Endothelial cell of umbilical vein (primary cell): ENCODE results near the gene KITLG. TPM values are rescaled to one million over a fixed set of nuclear protein-coding genes. Genes with fewer than 3 reads are reported as not detected.

Source experiments
- BruUV-seq: library from RNA; stranded (reverse); fragments of 400-500 nt; replicated peaks from 2 replicates; lab custom pipeline; 2021; lab: Mats Ljungman, UMichigan
- CTCF ChIA-PET: fragments of 300-600, 350-600 bp; sonication (Branson Sonifier 250); formaldehyde crosslinking; loops from one replicate; lab custom pipeline; 2021; ENCODE audit warnings: antibody characterized with exemption, inconsistent platforms; lab: Charles Lee
- POLR2A ChIA-PET: fragments of 300-600, 350-600 bp; sonication (Branson Sonifier 250); formaldehyde crosslinking; loops from one replicate; lab custom pipeline; 2021; ENCODE audit warnings: antibody characterized with exemption, inconsistent platforms; lab: Charles Lee
- DNase-seq: peaks from one replicate; pipeline ENCODE4 v3.0.0-alpha.2; 2011; ENCODE audit warnings: low read depth, low spot score
- FAIRE-seq: peaks from 2 replicates; lab custom pipeline; 2011; peaks lifted over from hg19 to GRCh38; lab: Jason Lieb, UNC
- H2AFZ ChIP-seq: 2 replicates; pipeline ENCODE4 v1.6.0; 2012; ENCODE audit warnings: low read depth, low read length, control low read depth, inconsistent platforms
- H3K27ac ChIP-seq: 2 replicates; pipeline ENCODE4 v1.5.1; 2011; ENCODE audit warnings: low read depth, mild to moderate bottlenecking, control low read depth, low read length, moderate library complexity; ENCODE audit not compliant: insufficient read depth
- H3K27me3 ChIP-seq, 2 experiments: 2 replicates each; pipeline versions ENCODE4 v1.6.0 to v1.6.1; 2011; ENCODE audit warnings: low read length in 2 of 2, mixed read lengths in 1 of 2; ENCODE audit not compliant: control insufficient read depth in 2 of 2, insufficient read depth in 2 of 2
- H3K36me3 ChIP-seq, 2 experiments: 2 replicates in 1 of 2; 3 replicates in 1 of 2; pipeline ENCODE4 v1.5.1; 2011; ENCODE audit warnings: low read length in 2 of 2, mild to moderate bottlenecking in 1 of 2, moderate library complexity in 1 of 2; ENCODE audit not compliant: control insufficient read depth in 2 of 2, insufficient read depth in 2 of 2; ENCODE audit errors: extremely low read depth in 1 of 2
- H3K4me1 ChIP-seq: 3 replicates; pipeline ENCODE4 v1.5.1; 2011; ENCODE audit warnings: mild to moderate bottlenecking, low read length; ENCODE audit not compliant: control insufficient read depth, insufficient read depth; ENCODE audit errors: extremely low read depth
- H3K4me2 ChIP-seq: 2 replicates; pipeline ENCODE4 v1.6.1; 2011; ENCODE audit warnings: low read length, control low read depth, mixed read lengths; ENCODE audit not compliant: insufficient read depth
- H3K4me3 ChIP-seq, 3 experiments: fragments of 200-600 bp in 1 of 3; sonication (generic), shearing (Covaris generic) in 1 of 3; replicated peaks in 1 of 3; 2 replicates each; pipeline ENCODE4 v1.5.1; 2011 to 2016; ENCODE audit warnings: control low read depth in 3 of 3, low read length in 3 of 3, mild to moderate bottlenecking in 2 of 3, inconsistent platforms in 1 of 3, low read depth in 1 of 3, moderate library complexity in 1 of 3; ENCODE audit not compliant: insufficient read depth in 1 of 3
- H3K79me2 ChIP-seq: 2 replicates; pipeline ENCODE4 v1.6.0; 2012; ENCODE audit warnings: low read length, inconsistent platforms; ENCODE audit not compliant: control insufficient read depth, insufficient read depth
- H3K9ac ChIP-seq: replicated peaks from 2 replicates; pipeline ENCODE3; 2011; ENCODE audit warnings: low read length, control low read depth; ENCODE audit not compliant: insufficient read depth; ENCODE audit errors: extremely low read depth
- H3K9me1 ChIP-seq: replicated peaks from 3 replicates; pipeline ENCODE4 v1.6.0; 2011; ENCODE audit warnings: mild to moderate bottlenecking, low read length; ENCODE audit not compliant: control insufficient read depth, insufficient read depth; ENCODE audit errors: extremely low read depth
- H3K9me3 ChIP-seq: replicated peaks from 2 replicates; pipeline ENCODE4 v1.5.1; 2012; ENCODE audit warnings: low read length, inconsistent platforms; ENCODE audit not compliant: control insufficient read depth, insufficient read depth
- H4K20me1 ChIP-seq: replicated peaks from 2 replicates; pipeline ENCODE3; 2011; ENCODE audit warnings: mild to moderate bottlenecking, low read length; ENCODE audit not compliant: control insufficient read depth, insufficient read depth; ENCODE audit errors: extremely low read depth
- EZH2 ChIP-seq: IDR thresholded peaks from 2 replicates; pipeline ENCODE4 v1.6.1; 2012; ENCODE audit warnings: borderline replicate concordance, low read depth, mild to moderate bottlenecking, moderate library complexity, low read length, inconsistent platforms; ENCODE audit not compliant: severe bottlenecking
- FOS ChIP-seq: IDR thresholded peaks from 2 replicates; pipeline ENCODE4 v1.6.1; 2011; ENCODE audit warnings: mild to moderate bottlenecking, low read length, moderate library complexity, borderline replicate concordance; ENCODE audit not compliant: insufficient read depth
- GATA2 ChIP-seq: IDR thresholded peaks from 2 replicates; pipeline ENCODE4 v1.7.0; 2011; ENCODE audit warnings: low read depth, mild to moderate bottlenecking, moderate library complexity, mixed read lengths, low read length; ENCODE audit not compliant: insufficient read length, insufficient read depth
- JUN ChIP-seq: IDR thresholded peaks from 2 replicates; pipeline ENCODE4 v1.6.1; 2011; ENCODE audit warnings: borderline replicate concordance, low read depth; ENCODE audit not compliant: insufficient read length, insufficient read depth
- MYC ChIP-seq: IDR thresholded peaks from one replicate; pipeline ENCODE4 v1.6.1; 2011; ENCODE audit warnings: mild to moderate bottlenecking, low read depth, low read length
- POLR2A ChIP-seq: IDR thresholded peaks from 2 replicates; pipeline ENCODE4 v1.6.1; 2012; ENCODE audit warnings: low read depth, mild to moderate bottlenecking, control low read depth, low read length
- POLR2AphosphoS5 ChIP-seq: IDR thresholded peaks from 2 replicates; pipeline ENCODE4 v1.6.1; 2012; ENCODE audit warnings: low read depth, mild to moderate bottlenecking, control low read depth, low read length, moderate library complexity; ENCODE audit not compliant: insufficient read depth
- dilution Hi-C: fragments of 300-500 bp; cut with MboI; formaldehyde crosslinking; loops from one replicate; pipeline ENCODE4 v1.15.0; 2019; ENCODE audit warnings: low sequenced_read_pairs; ENCODE audit not compliant: extremely low pct_ligation_motif_present
- intact Hi-C: fragments of 100-400 bp; cut with micrococcal nuclease; formaldehyde crosslinking; loops from one replicate; pipeline ENCODE4 v1.10.0; 2022
- polyA plus RNA-seq, 4 experiments: library from polyadenylated mRNA; depleted of rRNA in 3 of 4; stranded (reverse) in 3 of 4; unstranded in 1 of 4; fragments of >200 nt; gene quantifications; 2 replicates each; pipeline versions ENCODE4 v1.2.1 to v1.2.3, GENCODE V29; 2011 to 2012; ENCODE audit warnings: missing spikeins in 1 of 4
- total RNA-seq: library from RNA; stranded (reverse); gene quantifications from 2 replicates; pipeline ENCODE4 v1.2.3, GENCODE V29; 2021
- TF ChIP-seq, protein P1 (sequence below), 2 donors: IDR thresholded peaks; 1 replicate in 1 of 2; 2 replicates in 1 of 2; pipeline ENCODE4 v1.5.1; 2011; ENCODE audit warnings: low read length in 2 of 2, mild to moderate bottlenecking in 2 of 2, moderate library complexity in 2 of 2, control low read depth in 1 of 2, inconsistent platforms in 1 of 2, low read depth in 1 of 2; ENCODE audit not compliant: insufficient read depth in 1 of 2; ENCODE audit errors: extremely low read depth in 1 of 2
- TF ChIP-seq, protein P2 (sequence below): IDR thresholded peaks from 2 replicates; pipeline ENCODE4 v1.6.1; 2011; ENCODE audit not compliant: insufficient read depth, insufficient read length

KITLG gene
- total and polyA plus RNA-seq, 2 donors (not counting 3 experiments of a cell fraction or from before 2014, with no cell fraction given): 3.8 to 32.5 TPM

DNA sequence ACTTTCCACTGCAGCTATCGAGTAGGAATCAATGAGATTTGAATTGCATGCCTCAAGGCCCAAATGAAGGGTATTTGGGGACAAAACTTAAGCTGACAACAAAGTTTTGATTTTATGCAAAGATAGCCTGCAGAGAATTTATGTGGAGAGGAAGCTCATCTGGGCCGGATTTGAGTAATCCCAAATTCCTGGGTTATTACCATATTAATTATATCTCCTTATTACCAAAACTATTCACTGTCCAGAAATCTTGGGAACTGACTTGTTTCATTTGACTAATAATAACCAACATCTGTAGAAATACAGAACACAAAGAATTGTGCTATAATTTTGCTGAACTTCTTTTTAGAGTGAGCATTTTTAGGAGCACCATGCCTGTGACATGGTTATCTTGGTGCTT, 70.4 kb downstream of the KITLG start:
- Histone ChIP-seq H3K36me3 (peaks cover 0 to 4% of the 10 kb centered on the region in 2 experiments), H3K4me3 (no peak overlapping the region), H3K4me2 (no peak overlapping the region), H3K27me3 (no peaks in the 10 kb centered on the region), H4K20me1 (no peaks in the 10 kb centered on the region), H3K9ac (no peak overlapping the region), H3K27ac (no peak overlapping the region), H3K4me1 (no peaks in the 10 kb centered on the region), H3K9me3 (no peaks in the 10 kb centered on the region), H2AFZ (no peak overlapping the region), H3K9me1 (no peaks in the 10 kb centered on the region), H3K79me2 (no peaks in the 10 kb centered on the region)
- ChIA-PET POLR2A (no interaction called here), CTCF (no interaction called here)
- no TSS peak for BruUV-seq
- no peak for TF ChIP-seq GATA2
- no peak for TF ChIP-seq POLR2A
- TF ChIP-seq MYC: no peak
- TF ChIP-seq FOS: no peak
- TF ChIP-seq, protein P1, sequence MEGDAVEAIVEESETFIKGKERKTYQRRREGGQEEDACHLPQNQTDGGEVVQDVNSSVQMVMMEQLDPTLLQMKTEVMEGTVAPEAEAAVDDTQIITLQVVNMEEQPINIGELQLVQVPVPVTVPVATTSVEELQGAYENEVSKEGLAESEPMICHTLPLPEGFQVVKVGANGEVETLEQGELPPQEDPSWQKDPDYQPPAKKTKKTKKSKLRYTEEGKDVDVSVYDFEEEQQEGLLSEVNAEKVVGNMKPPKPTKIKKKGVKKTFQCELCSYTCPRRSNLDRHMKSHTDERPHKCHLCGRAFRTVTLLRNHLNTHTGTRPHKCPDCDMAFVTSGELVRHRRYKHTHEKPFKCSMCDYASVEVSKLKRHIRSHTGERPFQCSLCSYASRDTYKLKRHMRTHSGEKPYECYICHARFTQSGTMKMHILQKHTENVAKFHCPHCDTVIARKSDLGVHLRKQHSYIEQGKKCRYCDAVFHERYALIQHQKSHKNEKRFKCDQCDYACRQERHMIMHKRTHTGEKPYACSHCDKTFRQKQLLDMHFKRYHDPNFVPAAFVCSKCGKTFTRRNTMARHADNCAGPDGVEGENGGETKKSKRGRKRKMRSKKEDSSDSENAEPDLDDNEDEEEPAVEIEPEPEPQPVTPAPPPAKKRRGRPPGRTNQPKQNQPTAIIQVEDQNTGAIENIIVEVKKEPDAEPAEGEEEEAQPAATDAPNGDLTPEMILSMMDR (IDR thresholded peaks at IDR 0.05; ENCODE audit: extremely low read depth in 1 of 2, insufficient read depth in 1 of 2, low read depth in 1 of 2, low read length in 2 of 2): no peak
- TF ChIP-seq POLR2AphosphoS5: no peak
- no peak for TF ChIP-seq EZH2
- TF ChIP-seq, protein P2, sequence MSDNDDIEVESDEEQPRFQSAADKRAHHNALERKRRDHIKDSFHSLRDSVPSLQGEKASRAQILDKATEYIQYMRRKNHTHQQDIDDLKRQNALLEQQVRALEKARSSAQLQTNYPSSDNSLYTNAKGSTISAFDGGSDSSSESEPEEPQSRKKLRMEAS: no peak
- TF ChIP-seq JUN: no peak
- intact Hi-C loops (no loop called here), dilution Hi-C loops (no loop called here)
- FAIRE-seq (no peak), DNase-seq (no peak)
